ENCODE results near the gene MBNL3. TPM values are rescaled to one million over a fixed set of nuclear protein-coding genes. Genes with fewer than 3 reads are reported as not detected.

The MBNL3 gene
- total RNA-seq, 4 donors from 2014 or later, result 9.2 to 19.0 (median 15.9) TPM

DNA sequence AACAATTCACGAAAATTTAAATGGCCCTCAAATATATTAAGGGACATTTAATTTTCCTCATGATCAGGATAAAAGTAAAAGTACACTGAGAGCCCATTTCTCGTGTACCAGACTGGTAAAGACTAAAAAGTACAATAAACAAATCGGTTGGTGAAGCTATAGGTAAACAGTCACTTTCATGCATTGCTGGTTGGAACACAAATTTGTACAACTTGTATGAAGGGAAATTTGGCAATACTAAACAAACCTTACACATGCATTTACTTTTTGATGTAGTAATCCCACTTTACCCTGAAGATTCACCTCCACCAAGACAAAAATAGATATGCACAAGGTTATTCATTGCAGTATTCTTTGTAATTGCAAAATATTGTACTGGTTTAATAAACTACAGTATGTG lies 31.4 kb upstream of the MBNL3 start:
- Histone ChIP-seq H3K4me1 (no peaks in the 10 kb centered on the region), H3K4me3 (no peak overlapping the region), H3K9me3 (no peaks in the 10 kb centered on the region), H3K27me3 (peaks cover 0 to 6% of the 10 kb centered on the region in 2 donors), H3K27ac (no peak overlapping the region), H3K36me3 (no peaks in the 10 kb centered on the region)
- TF ChIP-seq, protein P1, sequence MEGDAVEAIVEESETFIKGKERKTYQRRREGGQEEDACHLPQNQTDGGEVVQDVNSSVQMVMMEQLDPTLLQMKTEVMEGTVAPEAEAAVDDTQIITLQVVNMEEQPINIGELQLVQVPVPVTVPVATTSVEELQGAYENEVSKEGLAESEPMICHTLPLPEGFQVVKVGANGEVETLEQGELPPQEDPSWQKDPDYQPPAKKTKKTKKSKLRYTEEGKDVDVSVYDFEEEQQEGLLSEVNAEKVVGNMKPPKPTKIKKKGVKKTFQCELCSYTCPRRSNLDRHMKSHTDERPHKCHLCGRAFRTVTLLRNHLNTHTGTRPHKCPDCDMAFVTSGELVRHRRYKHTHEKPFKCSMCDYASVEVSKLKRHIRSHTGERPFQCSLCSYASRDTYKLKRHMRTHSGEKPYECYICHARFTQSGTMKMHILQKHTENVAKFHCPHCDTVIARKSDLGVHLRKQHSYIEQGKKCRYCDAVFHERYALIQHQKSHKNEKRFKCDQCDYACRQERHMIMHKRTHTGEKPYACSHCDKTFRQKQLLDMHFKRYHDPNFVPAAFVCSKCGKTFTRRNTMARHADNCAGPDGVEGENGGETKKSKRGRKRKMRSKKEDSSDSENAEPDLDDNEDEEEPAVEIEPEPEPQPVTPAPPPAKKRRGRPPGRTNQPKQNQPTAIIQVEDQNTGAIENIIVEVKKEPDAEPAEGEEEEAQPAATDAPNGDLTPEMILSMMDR (IDR thresholded peaks at IDR 0.05), result no peak
- TF ChIP-seq EP300 (IDR thresholded peaks at IDR 0.05) (no peak), POLR2A (IDR thresholded peaks at IDR 0.05) (no peak)
- DNase-seq (ENCODE audit: low spot score in 2 of 2), result no peak
- WGBS, 2 donors, result 77 to 98% methylated on average over 3 of the region's 3 CpGs

DNA sequence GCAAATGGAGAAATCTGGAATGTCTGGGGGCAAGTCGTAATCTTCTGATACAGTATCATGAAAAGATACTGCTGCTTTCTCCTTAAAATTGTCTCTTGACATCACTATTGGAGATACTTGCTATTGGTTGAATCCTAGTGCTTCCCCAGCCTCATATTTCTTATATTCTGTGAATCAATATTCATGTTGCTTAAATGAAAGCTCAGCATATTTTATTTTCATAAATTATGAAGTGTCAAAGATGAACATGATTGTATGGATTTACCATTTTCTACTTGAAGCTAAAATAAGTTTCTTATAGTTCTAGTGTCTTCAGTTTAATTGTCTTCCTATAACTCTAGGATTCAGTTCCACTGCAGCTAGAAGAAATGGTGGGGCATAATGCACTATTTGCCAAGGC lies 29.6 kb upstream of the MBNL3 start:
- Histone ChIP-seq H3K9me3 (no peaks in the 10 kb centered on the region), H3K36me3 (no peaks in the 10 kb centered on the region)
- WGBS, 2 donors, result 62 to 88% methylated on average over 1 of the region's 1 CpG

DNA sequence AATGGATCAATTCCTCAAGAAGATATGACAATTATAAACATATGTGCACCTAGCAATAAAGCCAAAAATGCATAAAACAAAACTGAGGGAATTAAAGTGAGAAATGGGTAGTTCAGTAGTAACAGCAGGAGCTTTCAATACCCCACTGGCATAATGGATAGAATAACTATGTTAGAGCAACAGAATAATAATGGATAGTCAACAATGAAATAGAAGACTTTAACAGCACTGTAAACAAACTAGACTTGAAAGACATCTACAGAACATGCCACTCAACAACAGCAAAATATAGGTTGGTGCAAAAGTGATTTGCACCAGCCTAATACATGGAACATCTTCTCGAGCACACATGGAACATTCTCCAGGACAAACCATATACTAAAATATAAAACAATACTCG lies 20.0 kb upstream of the MBNL3 start:
- H3K4me1 ChIP-seq, result no peaks in the 10 kb centered on the region
- TF ChIP-seq, protein P1 (IDR thresholded peaks at IDR 0.05), result no peak
- no peak for TF ChIP-seq POLR2A (IDR thresholded peaks at IDR 0.05)
- H3K27me3 ChIP-seq, result peaks cover 0 to 12% of the 10 kb centered on the region in 2 donors
- H3K4me3 ChIP-seq, result no peak overlapping the region
- no peak for DNase-seq (ENCODE audit: low spot score in 2 of 2)
- WGBS, 2 donors, result 81 to 100% methylated on average over 2 of the region's 2 CpGs
- no peaks in the 10 kb centered on the region for H3K36me3 ChIP-seq
- H3K9me3 ChIP-seq, result no peaks in the 10 kb centered on the region
- no peak overlapping the region for H3K27ac ChIP-seq

More for the DNA sequence above, 29.6 kb upstream of the MBNL3 start:
- H3K4me1 ChIP-seq, result no peaks in the 10 kb centered on the region
- no peak overlapping the region for H3K27ac ChIP-seq
- TF ChIP-seq EP300 (IDR thresholded peaks at IDR 0.05), result no peak
- no peak for TF ChIP-seq POLR2A (IDR thresholded peaks at IDR 0.05)
- TF ChIP-seq, protein P1 (IDR thresholded peaks at IDR 0.05), result no peak
- H3K4me3 ChIP-seq, result no peak overlapping the region
- DNase-seq (ENCODE audit: low spot score in 2 of 2), result no peak
- H3K27me3 ChIP-seq, result no peaks in the 10 kb centered on the region

DNA sequence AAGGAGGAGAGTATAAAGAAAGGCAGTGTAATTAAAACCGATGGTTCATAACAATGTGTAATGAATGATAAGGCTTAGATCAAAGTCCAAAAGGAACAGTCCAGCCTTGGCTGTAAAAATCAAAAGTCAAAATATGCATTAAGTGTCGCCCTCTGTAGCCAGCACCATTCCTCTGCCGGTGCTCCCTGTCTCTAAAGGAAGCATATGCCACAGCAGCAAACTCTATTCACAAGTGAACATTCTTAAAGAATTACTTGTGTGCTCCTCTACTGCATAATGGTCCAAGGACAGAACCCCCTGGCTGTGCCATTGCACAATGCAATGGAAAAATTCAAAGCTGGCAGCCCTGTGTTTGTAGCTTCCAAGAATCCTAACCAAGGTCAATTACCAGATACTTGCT lies 16.3 kb upstream of the MBNL3 start:
- no peaks in the 10 kb centered on the region for H3K4me1 ChIP-seq
- DNase-seq (ENCODE audit: low spot score in 2 of 2), result peak in 1 of 2 donors; percentile 23
- H3K27ac ChIP-seq, result no peak overlapping the region
- no peaks in the 10 kb centered on the region for H3K9me3 ChIP-seq
- 51 to 72% methylated on average over 3 of the region's 3 CpGs for WGBS, 2 donors
- H3K4me3 ChIP-seq, result no peak overlapping the region
- TF ChIP-seq EP300 (IDR thresholded peaks at IDR 0.05) (peak in 1 of 2 donors; percentile 48), POLR2A (IDR thresholded peaks at IDR 0.05) (no peak)
- TF ChIP-seq, protein P1 (IDR thresholded peaks at IDR 0.05), result no peak
- H3K36me3 ChIP-seq, result no peaks in the 10 kb centered on the region
- H3K27me3 ChIP-seq, result peaks cover 0 to 7% of the 10 kb centered on the region in 2 donors

DNA sequence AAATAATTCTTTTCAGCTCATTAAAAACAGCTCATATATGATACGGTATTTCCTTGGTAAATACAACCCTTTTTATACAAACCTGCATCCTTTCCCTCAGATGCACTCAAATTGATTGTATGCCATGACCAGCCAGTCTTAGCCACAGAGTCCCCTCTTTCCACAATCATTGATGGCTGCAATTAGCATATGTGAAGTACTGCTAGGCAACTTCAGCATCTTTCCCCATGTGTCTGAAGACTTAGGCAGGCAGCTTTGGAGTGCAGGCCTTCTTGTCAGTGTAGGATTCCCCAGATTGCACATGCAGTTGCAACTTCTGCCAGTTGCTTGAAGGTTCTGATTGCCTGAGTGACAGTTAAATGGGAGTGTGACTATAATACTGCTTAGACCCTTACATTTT lies 15.6 kb upstream of the MBNL3 start:
- Histone ChIP-seq H3K4me1 (no peaks in the 10 kb centered on the region), H3K27ac (no peak overlapping the region), H3K36me3 (no peaks in the 10 kb centered on the region), H3K27me3 (peaks cover 0 to 7% of the 10 kb centered on the region in 2 donors), H3K4me3 (no peak overlapping the region), H3K9me3 (no peaks in the 10 kb centered on the region)
- no peak for TF ChIP-seq EP300 (IDR thresholded peaks at IDR 0.05)
- TF ChIP-seq, protein P1 (IDR thresholded peaks at IDR 0.05), result no peak
- TF ChIP-seq POLR2A (IDR thresholded peaks at IDR 0.05), result no peak
- no peak for DNase-seq (ENCODE audit: low spot score in 2 of 2)
- WGBS, 2 donors, result 70 to 92% methylated on average over 1 of the region's 1 CpG
